HepG2 (cell line): ENCODE measurements around the gene NUP93. TPM values are rescaled to one million over a fixed set of nuclear protein-coding genes. Genes with fewer than 3 reads are reported as not detected.

ENCODE experiments used
- ARID2 ChIP-seq: sonication (generic); formaldehyde crosslinking; IDR thresholded peaks from 2 replicates; pipeline ENCODE4 v1.8.1; 2022; ENCODE audit warnings: mild to moderate bottlenecking, missing genetic modification reagents, borderline replicate concordance
- BCL6 ChIP-seq: IDR thresholded peaks from 2 replicates; pipeline ENCODE4 v1.6.1; 2016; ENCODE audit warnings: missing genetic modification reagents, missing compliant biosample characterization
- CREM ChIP-seq, 2 experiments: sonication (generic) in 1 of 2; formaldehyde crosslinking in 1 of 2; IDR thresholded peaks; 2 replicates each; pipeline versions ENCODE4 v1.4.0 to v1.6.1; 2016 to 2020; ENCODE audit warnings: antibody characterized with exemption in 1 of 2, mild to moderate bottlenecking in 1 of 2, missing genetic modification reagents in 1 of 2
- HINFP ChIP-seq: sonication (generic); formaldehyde crosslinking; IDR thresholded peaks from 2 replicates; pipeline ENCODE4 v1.4.0; 2020; ENCODE audit warnings: low read depth, mild to moderate bottlenecking, missing genetic modification reagents
- JUNB ChIP-seq: sonication (generic); formaldehyde crosslinking; IDR thresholded peaks from 2 replicates; pipeline ENCODE4 v1.8.0; 2022; ENCODE audit warnings: missing genetic modification reagents, mild to moderate bottlenecking, borderline replicate concordance
- KLF11 ChIP-seq: IDR thresholded peaks from 2 replicates; pipeline ENCODE4 v1.6.1; 2016; ENCODE audit warnings: missing compliant biosample characterization
- NPAS2 ChIP-seq: sonication (generic); formaldehyde crosslinking; IDR thresholded peaks from 2 replicates; pipeline ENCODE4 v1.8.0; 2022; ENCODE audit warnings: mild to moderate bottlenecking, missing genetic modification reagents, borderline replicate concordance
- NR1H2 ChIP-seq: sonication (generic); formaldehyde crosslinking; IDR thresholded peaks from 2 replicates; pipeline ENCODE4 v1.8.1; 2022; ENCODE audit warnings: low read depth, missing genetic modification reagents, borderline replicate concordance
- SRSF1 ChIP-seq: fragments of 200-400 bp; formaldehyde crosslinking; optimal IDR thresholded peaks from 2 replicates; pipeline ENCODE3; 2017; ENCODE audit warnings: mild to moderate bottlenecking, low read depth, low read length, moderate library complexity
- TAF15 ChIP-seq: fragments of 200-400 bp; formaldehyde crosslinking; IDR thresholded peaks from one replicate; pipeline ENCODE4 v1.6.1; 2018; ENCODE audit warnings: mild to moderate bottlenecking, low read depth, low read length; ENCODE audit not compliant: poor library complexity, severe bottlenecking
- ZNF431 ChIP-seq: sonication (generic); formaldehyde crosslinking; IDR thresholded peaks from 2 replicates; pipeline ENCODE4 v1.9.0; 2022; ENCODE audit warnings: missing genetic modification reagents, low read depth, mild to moderate bottlenecking, borderline replicate concordance
- ZXDC ChIP-seq: sonication (generic); formaldehyde crosslinking; IDR thresholded peaks from 2 replicates; pipeline ENCODE4 v1.5.0; 2020; ENCODE audit warnings: mild to moderate bottlenecking, missing genetic modification reagents
- polyA plus RNA-seq, 8 experiments: library from polyadenylated mRNA; depleted of rRNA in 3 of 8; stranded (reverse) in 7 of 8; unstranded in 1 of 8; fragments of >200 nt; fragmentation: Illumina TruSeq in 4 of 8; extraction: Trizol in 4 of 8; gene quantifications; 2 replicates each; pipeline versions ENCODE4 v1.2.1 to v1.2.3, GENCODE V29; 2011 to 2016; ENCODE audit warnings: low read depth in 4 of 8, missing spikeins in 1 of 8, mixed read lengths in 1 of 8; ENCODE audit not compliant: insufficient read depth in 1 of 8
- total RNA-seq, 5 experiments: library from RNA; depleted of rRNA; stranded (reverse); fragments of >200 nt; fragmentation: Illumina TruSeq; extraction: Trizol; gene quantifications; 2 replicates each; pipeline ENCODE4 v1.2.3, GENCODE V29; 2016; ENCODE audit warnings: low read depth in 1 of 5
- TF ChIP-seq, protein P1 (sequence below): conservative IDR thresholded peaks from 2 replicates; pipeline ENCODE4 v1.6.1; 2018; ENCODE audit warnings: missing genetic modification reagents
- TF ChIP-seq, protein P2 (sequence below): IDR thresholded peaks from 2 replicates; pipeline ENCODE4 v1.6.1; 2016; ENCODE audit warnings: mild to moderate bottlenecking
- TF ChIP-seq, protein P3 (sequence below): sonication (generic); formaldehyde crosslinking; conservative IDR thresholded peaks from 2 replicates; pipeline ENCODE4 v1.8.0; 2022; ENCODE audit warnings: mild to moderate bottlenecking, moderate library complexity, missing genetic modification reagents

The NUP93 gene
- total and polyA plus RNA-seq, 2 of the 13 experiments (the other 11 are each of a cell fraction or from before 2014, with no cell fraction given): 58.5 to 140 TPM

- peak; percentile 72; the same call in 1 of the 2 replicates for TF ChIP-seq ZXDC
- no peak; the same call in 1 of the 2 replicates for TF ChIP-seq ARID2 (CRISPR knock-in tag)
- peak; percentile 72 for TF ChIP-seq TAF15
- TF ChIP-seq KLF11 (CRISPR knock-in tag): peak; percentile 36; the same call in 1 of the 2 replicates
- TF ChIP-seq NPAS2 (CRISPR knock-in tag): no peak
- no peak for TF ChIP-seq JUNB (CRISPR knock-in tag)
- peak; percentile 60 for TF ChIP-seq SRSF1
- TF ChIP-seq, protein P1, sequence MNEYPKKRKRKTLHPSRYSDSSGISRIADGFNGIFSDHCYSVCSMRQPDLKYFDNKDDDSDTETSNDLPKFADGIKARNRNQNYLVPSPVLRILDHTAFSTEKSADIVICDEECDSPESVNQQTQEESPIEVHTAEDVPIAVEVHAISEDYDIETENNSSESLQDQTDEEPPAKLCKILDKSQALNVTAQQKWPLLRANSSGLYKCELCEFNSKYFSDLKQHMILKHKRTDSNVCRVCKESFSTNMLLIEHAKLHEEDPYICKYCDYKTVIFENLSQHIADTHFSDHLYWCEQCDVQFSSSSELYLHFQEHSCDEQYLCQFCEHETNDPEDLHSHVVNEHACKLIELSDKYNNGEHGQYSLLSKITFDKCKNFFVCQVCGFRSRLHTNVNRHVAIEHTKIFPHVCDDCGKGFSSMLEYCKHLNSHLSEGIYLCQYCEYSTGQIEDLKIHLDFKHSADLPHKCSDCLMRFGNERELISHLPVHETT: no peak
- 0 out of 2 replicates have a peak, but pooled peaks have one; percentile 7 for TF ChIP-seq HINFP
- TF ChIP-seq ZNF431 (CRISPR knock-in tag): no peak
- TF ChIP-seq CREM (IDR thresholded peaks at IDR 0.05): no peak
- TF ChIP-seq CREM (CRISPR knock-in tag; IDR thresholded peaks at IDR 0.05): no peak
- peak; percentile 33 for TF ChIP-seq BCL6
- TF ChIP-seq, protein P2, sequence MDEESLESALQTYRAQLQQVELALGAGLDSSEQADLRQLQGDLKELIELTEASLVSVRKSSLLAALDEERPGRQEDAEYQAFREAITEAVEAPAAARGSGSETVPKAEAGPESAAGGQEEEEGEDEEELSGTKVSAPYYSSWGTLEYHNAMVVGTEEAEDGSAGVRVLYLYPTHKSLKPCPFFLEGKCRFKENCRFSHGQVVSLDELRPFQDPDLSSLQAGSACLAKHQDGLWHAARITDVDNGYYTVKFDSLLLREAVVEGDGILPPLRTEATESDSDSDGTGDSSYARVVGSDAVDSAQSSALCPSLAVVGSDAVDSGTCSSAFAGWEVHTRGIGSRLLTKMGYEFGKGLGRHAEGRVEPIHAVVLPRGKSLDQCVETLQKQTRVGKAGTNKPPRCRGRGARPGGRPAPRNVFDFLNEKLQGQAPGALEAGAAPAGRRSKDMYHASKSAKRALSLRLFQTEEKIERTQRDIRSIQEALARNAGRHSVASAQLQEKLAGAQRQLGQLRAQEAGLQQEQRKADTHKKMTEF (CRISPR knock-in tag): peak; percentile 74; the same call in 1 of the 2 replicates
- no peak for TF ChIP-seq NR1H2
- TF ChIP-seq, protein P3, sequence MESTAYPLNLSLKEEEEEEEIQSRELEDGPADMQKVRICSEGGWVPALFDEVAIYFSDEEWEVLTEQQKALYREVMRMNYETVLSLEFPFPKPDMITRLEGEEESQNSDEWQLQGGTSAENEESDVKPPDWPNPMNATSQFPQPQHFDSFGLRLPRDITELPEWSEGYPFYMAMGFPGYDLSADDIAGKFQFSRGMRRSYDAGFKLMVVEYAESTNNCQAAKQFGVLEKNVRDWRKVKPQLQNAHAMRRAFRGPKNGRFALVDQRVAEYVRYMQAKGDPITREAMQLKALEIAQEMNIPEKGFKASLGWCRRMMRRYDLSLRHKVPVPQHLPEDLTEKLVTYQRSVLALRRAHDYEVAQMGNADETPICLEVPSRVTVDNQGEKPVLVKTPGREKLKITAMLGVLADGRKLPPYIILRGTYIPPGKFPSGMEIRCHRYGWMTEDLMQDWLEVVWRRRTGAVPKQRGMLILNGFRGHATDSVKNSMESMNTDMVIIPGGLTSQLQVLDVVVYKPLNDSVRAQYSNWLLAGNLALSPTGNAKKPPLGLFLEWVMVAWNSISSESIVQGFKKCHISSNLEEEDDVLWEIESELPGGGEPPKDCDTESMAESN (CRISPR knock-in tag): peak; percentile 89
Measured at GRCh38 chr16:56681939-56682702, 47.8 kb upstream of the NUP93 start, which contains the start of gene MT1X (continued).
